Natural killer cell (primary cell): ENCODE measurements around the gene GON7. TPM values are rescaled to one million over a fixed set of nuclear protein-coding genes. Genes with fewer than 3 reads are reported as not detected.
A peak's percentile ranks its signal among the peaks of the same experiment; 100 is the strongest.

Experiments used
- ATAC-seq, 3 donors: fragments of 150-1000 bp in 2 of 3; fragments of 200-7000 bp in 1 of 3; cut with Tn5 transposase; 1 replicate in 1 of 3; 2 replicates in 2 of 3; pipeline ENCODE4 v1.10.0; 2021; ENCODE audit warnings: mild to moderate bottlenecking in 2 of 3, moderate library complexity in 2 of 3
- DNase-seq, 2 donors: peaks; one replicate each; pipeline versions ENCODE4 v3.0.0 to v3.0.0-alpha.2; 2013 to 2021; ENCODE audit warnings: mixed read lengths in 1 of 2
- H3K27ac ChIP-seq: one replicate; pipeline ENCODE4 v1.5.1; 2013; ENCODE audit warnings: mild to moderate bottlenecking, low read length
- H3K27me3 ChIP-seq: one replicate; pipeline ENCODE4 v1.6.1; 2013; ENCODE audit warnings: low read length; ENCODE audit not compliant: control insufficient read depth, insufficient read depth
- H3K36me3 ChIP-seq: one replicate; pipeline ENCODE4 v1.6.1; 2013; ENCODE audit warnings: low read length; ENCODE audit not compliant: control insufficient read depth, insufficient read depth
- H3K4me1 ChIP-seq: one replicate; pipeline ENCODE4 v1.6.1; 2013; ENCODE audit warnings: low read length; ENCODE audit not compliant: control insufficient read depth, insufficient read depth
- H3K4me3 ChIP-seq: one replicate; pipeline ENCODE4 v1.5.1; 2013; ENCODE audit warnings: low read length
- H3K9me3 ChIP-seq: one replicate; pipeline ENCODE4 v1.6.1; 2013; ENCODE audit warnings: low read length; ENCODE audit not compliant: control insufficient read depth, insufficient read depth
- H3K27ac Mint-ChIP-seq, 2 donors: one replicate each; pipeline ENCODE4 v1.8.0; 2022; ENCODE audit warnings: mild to moderate bottlenecking in 2 of 2, mixed read lengths in 2 of 2, moderate library complexity in 1 of 2
- H3K27me3 Mint-ChIP-seq, 2 donors: one replicate each; pipeline ENCODE4 v1.8.0; 2022; ENCODE audit warnings: low read depth in 2 of 2, mixed read lengths in 2 of 2
- H3K36me3 Mint-ChIP-seq: one replicate; pipeline ENCODE4 v1.8.0; 2022; ENCODE audit warnings: mixed read lengths
- H3K4me1 Mint-ChIP-seq, 2 donors: one replicate each; pipeline ENCODE4 v1.8.0; 2022; ENCODE audit warnings: mixed read lengths in 2 of 2
- H3K4me3 Mint-ChIP-seq: one replicate; pipeline ENCODE4 v1.8.0; 2022; ENCODE audit warnings: mild to moderate bottlenecking, moderate library complexity, mixed read lengths
- H3K9me3 Mint-ChIP-seq, 2 donors: one replicate each; pipeline ENCODE4 v1.8.0; 2022; ENCODE audit warnings: mixed read lengths in 2 of 2
- CTCF ChIP-seq: fragments of 200-600 bp; IDR thresholded peaks from one replicate; pipeline ENCODE4 v1.8.0; 2022; ENCODE audit warnings: antibody characterized with exemption
- WGBS: methylation state at CpG from one replicate; pipeline ENCODE4 v1.1.7; 2013; ENCODE audit warnings: missing lambda C conversion rate; ENCODE audit not compliant: insufficient coverage; 5-methylcytosine and 5-hydroxymethylcytosine counted together
- intact Hi-C: fragments of 100-400 bp; cut with micrococcal nuclease; formaldehyde crosslinking; loops from one replicate; pipeline ENCODE4 v1.14.2; 2022
- total RNA-seq, 4 donors: library from RNA; stranded (reverse); fragments of 120-200 nt in 1 of 4; gene quantifications; one replicate each; pipeline versions ENCODE4 v1.2.3 to v1.2.4, GENCODE V29; 2013 to 2022

Gene GON7
- total RNA-seq, 3 donors from 2014 or later (not counting 1 experiment from before 2014, with no cell fraction given), result 3.2 to 6.6 (median 5.2) TPM

- no peaks in the 10 kb centered on the region for H3K4me1 ChIP-seq
- peaks cover 59% of the 10 kb centered on the region for H3K36me3 ChIP-seq
- no peak overlapping the region for H3K4me3 ChIP-seq
- ATAC-seq (peak; percentile 71 to 78 (median 77)), DNase-seq (peak in 1 of 2 donors; percentile 78)
- peaks cover 7% of the 10 kb centered on the region for H3K36me3 Mint-ChIP-seq
- H3K4me1 Mint-ChIP-seq, result no peaks in the 10 kb centered on the region
- no peaks in the 10 kb centered on the region for H3K27me3 Mint-ChIP-seq
- WGBS, result 58% methylated on average over 3 of the region's 3 CpGs
- TF ChIP-seq CTCF, result peak; percentile 51
- no peak overlapping the region for H3K27ac Mint-ChIP-seq
- no peaks in the 10 kb centered on the region for H3K9me3 Mint-ChIP-seq
- no peak overlapping the region for H3K4me3 Mint-ChIP-seq
- H3K9me3 ChIP-seq, result no peaks in the 10 kb centered on the region
- no peaks in the 10 kb centered on the region for H3K27me3 ChIP-seq
- H3K27ac ChIP-seq, result no peak overlapping the region
- intact Hi-C loops, result loop anchor here (1.0 to 2.0 kb wide), 3 partner anchors 103 to 266 kb away; no protein-coding TSS in a partner anchor
Observed at GRCh38 chr14:93219103-93219726, 12.3 kb upstream of the GON7 start.

GRCh38 chr14:93214598-93214997 is 7.7 kb upstream of the GON7 start:
- H3K9me3 ChIP-seq, result no peaks in the 10 kb centered on the region
- no peaks in the 10 kb centered on the region for H3K27me3 ChIP-seq
- H3K9me3 Mint-ChIP-seq, result no peaks in the 10 kb centered on the region
- WGBS, result 100% methylated on average over 2 of the region's 2 CpGs
- ATAC-seq (no peak), DNase-seq (no peak)
- intact Hi-C loops, result no loop called here
- peaks cover 44% of the 10 kb centered on the region for H3K36me3 ChIP-seq
- H3K4me3 Mint-ChIP-seq, result no peak overlapping the region
- H3K27ac ChIP-seq, result no peak overlapping the region
- TF ChIP-seq CTCF, result no peak
- H3K4me1 Mint-ChIP-seq, result no peaks in the 10 kb centered on the region
- H3K4me3 ChIP-seq, result no peak overlapping the region
- no peak overlapping the region for H3K27ac Mint-ChIP-seq
- H3K27me3 Mint-ChIP-seq, result no peaks in the 10 kb centered on the region
- no peaks in the 10 kb centered on the region for H3K4me1 ChIP-seq
- H3K36me3 Mint-ChIP-seq, result peaks cover 7% of the 10 kb centered on the region

DNA sequence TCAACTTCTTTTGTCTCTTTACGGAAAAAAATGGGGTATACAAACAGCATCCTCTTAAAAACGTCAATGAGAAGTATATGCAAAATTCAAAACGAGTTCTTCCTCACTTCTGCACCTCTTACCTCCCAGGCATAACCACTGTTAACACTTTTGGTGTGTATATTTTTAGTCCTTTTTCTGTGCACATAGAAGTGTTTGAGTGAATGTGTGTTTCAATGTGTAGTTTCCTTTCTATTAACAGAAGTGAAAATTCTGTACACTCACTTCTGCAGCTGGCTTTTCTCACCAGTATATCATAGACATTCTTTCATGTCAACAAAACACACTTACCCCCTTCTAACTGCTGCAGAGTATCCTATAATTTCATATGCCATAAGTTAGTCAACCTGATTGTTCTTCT is 5.6 kb upstream of the GON7 start:
- no peaks in the 10 kb centered on the region for H3K9me3 Mint-ChIP-seq
- no peak for TF ChIP-seq CTCF
- H3K27ac ChIP-seq, result no peak overlapping the region
- H3K4me1 ChIP-seq, result peaks cover 7% of the 10 kb centered on the region
- peaks cover 7 to 8% of the 10 kb centered on the region in 2 donors for H3K4me1 Mint-ChIP-seq
- no peak overlapping the region for H3K27ac Mint-ChIP-seq
- intact Hi-C loops, result no loop called here
- DNase-seq (no peak), ATAC-seq (no peak)
- H3K4me3 ChIP-seq, result no peak overlapping the region
- H3K36me3 Mint-ChIP-seq, result peaks cover 5% of the 10 kb centered on the region
- H3K36me3 ChIP-seq, result peaks cover 37% of the 10 kb centered on the region
- WGBS, result 67% methylated on average over 1 of the region's 3 CpGs
- H3K27me3 Mint-ChIP-seq, result no peaks in the 10 kb centered on the region
- no peak overlapping the region for H3K4me3 Mint-ChIP-seq
- no peaks in the 10 kb centered on the region for H3K27me3 ChIP-seq
- H3K9me3 ChIP-seq, result no peaks in the 10 kb centered on the region
